Measurements from ENCODE around the gene ILDR2. TPM values are rescaled to one million over a fixed set of nuclear protein-coding genes. Genes with fewer than 3 reads are reported as not detected.

The ILDR2 gene
- polyA plus RNA-seq (2013, experiment 1 of 2), result 0.11 TPM
- polyA plus RNA-seq (2013, experiment 2 of 2), result 0.04 TPM

DNA sequence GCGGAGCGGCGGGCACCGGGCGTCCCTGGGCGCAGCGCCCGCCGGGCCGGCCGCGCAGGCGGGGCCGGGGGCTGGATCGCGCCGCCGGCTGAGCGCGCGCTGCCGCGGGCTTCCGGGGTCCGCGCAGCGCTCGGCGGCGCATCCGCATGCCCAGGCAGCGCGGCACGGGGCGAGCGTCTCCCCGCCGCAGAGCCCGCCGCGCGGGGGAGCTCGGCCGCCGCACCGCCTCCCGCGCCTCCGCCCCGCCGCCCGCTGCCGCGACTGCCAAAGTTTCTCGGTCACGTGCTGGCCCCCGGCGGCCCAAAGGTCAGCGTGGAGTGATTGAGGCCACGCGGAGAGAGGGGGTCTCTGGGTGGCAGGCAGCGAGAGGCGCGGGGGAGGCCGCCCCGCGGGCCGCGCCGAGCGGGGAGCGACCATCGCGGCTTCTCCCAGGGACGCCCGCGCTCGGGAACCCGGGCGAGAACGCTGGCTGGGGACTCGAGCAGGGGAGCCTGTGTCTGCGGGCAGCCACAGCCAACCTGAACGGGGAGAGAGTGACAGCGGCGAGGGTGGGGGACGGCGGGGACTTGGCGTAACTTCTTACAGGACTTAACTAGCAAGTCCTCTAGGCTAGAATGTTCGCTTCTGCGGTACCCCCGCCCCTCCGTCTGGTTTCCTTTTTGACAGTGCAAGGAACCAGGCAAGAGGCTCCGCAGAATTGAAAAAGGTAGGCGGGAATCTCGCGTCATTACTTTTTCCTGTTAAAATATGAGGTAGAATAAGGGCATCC is at the start of gene ILDR2:
Gene ILDR2, minus strand, starts transcription at position 180 of the 769 bp plus-strand sequence. CDS start 272 bp downstream, outside the sequence.
- Histone ChIP-seq H3K18ac (ENCODE audit: low read depth in 1 of 2, low read length in 2 of 2) (no peak within 1 kb of the TSS), H3K27me3 (ENCODE audit: control insufficient read depth in 1 of 2, insufficient read depth in 1 of 2, low read length in 2 of 2) (peaks cover 67 to 82% of the 10 kb centered on the region in 2 experiments), H3K4ac (ENCODE audit: low read depth in 1 of 2, low read length in 2 of 2) (peak within 1 kb of the TSS in 1 of 2 experiments; percentile 36), H4K91ac (ENCODE audit: low read length) (no peak within 1 kb of the TSS), H3K9me3 (ENCODE audit: control insufficient read depth, low read length) (no peaks in the 10 kb centered on the region), H3K23ac (ENCODE audit: low read length in 2 of 2) (no peak within 1 kb of the TSS), H2BK5ac (ENCODE audit: low read depth, low read length, poor library complexity, severe bottlenecking) (no peak within 1 kb of the TSS), H2BK12ac (ENCODE audit: low read length in 2 of 2) (peak within 1 kb of the TSS in 1 of 2 experiments; percentile 47), H2BK15ac (ENCODE audit: low read depth, poor library complexity, severe bottlenecking) (no peak within 1 kb of the TSS), H2AK5ac (ENCODE audit: low read length, severe bottlenecking) (no peak within 1 kb of the TSS), H3K27ac (ENCODE audit: low read length, poor library complexity, severe bottlenecking) (no peak within 1 kb of the TSS), H3K14ac (ENCODE audit: low read length in 2 of 2) (peak within 1 kb of the TSS in 1 of 2 experiments; percentile 63), H4K8ac (ENCODE audit: low read length) (no peak within 1 kb of the TSS), H3K9ac (ENCODE audit: low read length) (peak within 1 kb of the TSS; percentile 49), H2BK120ac (ENCODE audit: low read depth, low read length) (no peak within 1 kb of the TSS), H3K4me2 (ENCODE audit: low read length, poor library complexity, severe bottlenecking) (peak within 1 kb of the TSS; percentile 98), H3K4me3 (ENCODE audit: insufficient read depth in 1 of 2, low read depth in 1 of 2, low read length in 2 of 2) (peak within 1 kb of the TSS; percentile 76 to 77), H3K36me3 (ENCODE audit: control insufficient read depth in 1 of 2, insufficient read depth in 2 of 2, low read depth in 1 of 2, low read length in 2 of 2) (no peaks in the 10 kb centered on the region), H3K4me1 (ENCODE audit: control insufficient read depth, insufficient read depth, low read depth, low read length) (peaks cover 7% of the 10 kb centered on the region), H2AFZ (ENCODE audit: low read depth, low read length) (peak within 1 kb of the TSS; percentile 15), H3K79me1 (replicated peaks; ENCODE audit: low read length, poor library complexity, severe bottlenecking) (no peaks in the 10 kb centered on the region)
- under 1% methylated on average over 69 of the region's 97 CpGs for WGBS
- peak; percentile 44 for DNase-seq

DNA sequence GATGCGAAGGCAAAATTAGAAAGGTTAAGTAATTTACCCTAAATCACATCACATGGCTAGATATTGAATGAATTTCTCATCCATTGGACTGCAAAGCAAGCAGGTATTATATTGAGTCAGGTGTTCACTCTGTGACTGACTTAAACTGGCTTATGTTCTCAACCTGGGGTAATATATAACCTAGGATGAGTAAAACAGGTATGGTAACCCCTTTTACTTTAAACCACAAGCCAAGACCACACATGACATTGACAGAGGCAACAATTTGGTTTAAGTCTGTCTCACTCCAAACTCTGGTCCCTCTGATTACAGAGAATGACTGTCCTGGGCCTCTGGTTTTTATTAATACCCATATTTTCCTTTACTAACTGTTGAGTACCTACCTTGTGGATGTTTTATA is 47.0 kb upstream of the ILDR2 start:
- Histone ChIP-seq H2AFZ (ENCODE audit: low read depth, low read length) (no peak overlapping the region), H3K14ac (ENCODE audit: low read length in 2 of 2) (no peak overlapping the region), H3K9me3 (ENCODE audit: control insufficient read depth, low read length) (no peaks in the 10 kb centered on the region), H3K4ac (ENCODE audit: low read depth in 1 of 2, low read length in 2 of 2) (no peak overlapping the region), H2BK15ac (ENCODE audit: low read depth, poor library complexity, severe bottlenecking) (no peak overlapping the region), H4K8ac (ENCODE audit: low read length) (no peak overlapping the region), H2AK5ac (ENCODE audit: low read length, severe bottlenecking) (no peak overlapping the region), H3K4me1 (ENCODE audit: control insufficient read depth, insufficient read depth, low read depth, low read length) (no peaks in the 10 kb centered on the region), H3K36me3 (ENCODE audit: control insufficient read depth in 1 of 2, insufficient read depth in 2 of 2, low read depth in 1 of 2, low read length in 2 of 2) (no peaks in the 10 kb centered on the region), H3K27me3 (ENCODE audit: control insufficient read depth in 1 of 2, insufficient read depth in 1 of 2, low read length in 2 of 2) (no peaks in the 10 kb centered on the region), H2BK120ac (ENCODE audit: low read depth, low read length) (no peak overlapping the region), H4K91ac (ENCODE audit: low read length) (no peak overlapping the region), H3K4me3 (ENCODE audit: insufficient read depth in 1 of 2, low read depth in 1 of 2, low read length in 2 of 2) (no peak overlapping the region), H3K9ac (ENCODE audit: low read length) (no peak overlapping the region), H3K4me2 (ENCODE audit: low read length, poor library complexity, severe bottlenecking) (no peak overlapping the region), H3K23ac (ENCODE audit: low read length in 2 of 2) (no peak overlapping the region), H3K18ac (ENCODE audit: low read depth in 1 of 2, low read length in 2 of 2) (no peak overlapping the region), H2BK5ac (ENCODE audit: low read depth, low read length, poor library complexity, severe bottlenecking) (no peak overlapping the region), H3K79me1 (replicated peaks; ENCODE audit: low read length, poor library complexity, severe bottlenecking) (no peaks in the 10 kb centered on the region), H3K27ac (ENCODE audit: low read length, poor library complexity, severe bottlenecking) (no peak overlapping the region), H2BK12ac (ENCODE audit: low read length in 2 of 2) (no peak overlapping the region)
- DNase-seq, result no peak
- WGBS, result no CpG with 5 or more reads among the region's 1 CpG

DNA sequence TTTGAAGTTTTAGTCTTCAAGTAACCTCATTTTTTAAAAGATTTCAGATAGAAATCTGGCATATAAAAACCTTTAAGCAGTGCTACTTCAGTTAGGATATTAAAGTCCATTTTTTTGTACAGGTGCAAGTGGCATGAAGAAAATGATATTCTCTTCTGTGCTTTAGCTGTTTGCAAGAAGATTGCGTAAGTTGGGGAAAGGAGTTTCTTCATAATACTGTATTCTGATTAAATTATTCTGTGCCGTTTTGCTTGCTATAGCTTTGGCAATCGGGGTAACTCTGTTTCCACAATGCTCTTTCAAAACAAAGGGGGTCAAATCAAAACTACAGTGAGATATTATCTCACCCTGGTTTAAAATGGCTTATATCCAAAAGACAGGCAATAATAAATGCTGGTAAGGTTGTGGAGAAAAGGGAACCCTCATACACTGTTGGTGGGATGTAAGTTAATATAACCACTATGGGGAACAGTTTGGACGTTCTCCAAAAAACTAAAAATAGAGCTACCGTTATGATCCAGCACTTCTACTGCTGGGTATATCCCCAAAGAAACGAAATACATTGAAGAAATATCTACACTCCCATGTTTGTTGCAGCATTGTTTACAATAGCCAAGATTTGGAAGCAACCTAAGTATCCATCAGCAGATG is 40.9 kb upstream of the ILDR2 start:
- Histone ChIP-seq H2BK15ac (ENCODE audit: low read depth, poor library complexity, severe bottlenecking) (no peak overlapping the region), H4K91ac (ENCODE audit: low read length) (no peak overlapping the region), H3K4me1 (ENCODE audit: control insufficient read depth, insufficient read depth, low read depth, low read length) (no peaks in the 10 kb centered on the region), H2BK120ac (ENCODE audit: low read depth, low read length) (no peak overlapping the region), H3K9ac (ENCODE audit: low read length) (no peak overlapping the region), H3K36me3 (ENCODE audit: control insufficient read depth in 1 of 2, insufficient read depth in 2 of 2, low read depth in 1 of 2, low read length in 2 of 2) (no peaks in the 10 kb centered on the region), H2BK12ac (ENCODE audit: low read length in 2 of 2) (no peak overlapping the region), H3K9me3 (ENCODE audit: control insufficient read depth, low read length) (no peaks in the 10 kb centered on the region), H3K4ac (ENCODE audit: low read depth in 1 of 2, low read length in 2 of 2) (no peak overlapping the region), H2BK5ac (ENCODE audit: low read depth, low read length, poor library complexity, severe bottlenecking) (no peak overlapping the region), H2AK5ac (ENCODE audit: low read length, severe bottlenecking) (no peak overlapping the region), H2AFZ (ENCODE audit: low read depth, low read length) (no peak overlapping the region), H3K27ac (ENCODE audit: low read length, poor library complexity, severe bottlenecking) (no peak overlapping the region), H3K79me1 (replicated peaks; ENCODE audit: low read length, poor library complexity, severe bottlenecking) (no peaks in the 10 kb centered on the region), H3K4me2 (ENCODE audit: low read length, poor library complexity, severe bottlenecking) (no peak overlapping the region), H4K8ac (ENCODE audit: low read length) (no peak overlapping the region), H3K23ac (ENCODE audit: low read length in 2 of 2) (no peak overlapping the region), H3K18ac (ENCODE audit: low read depth in 1 of 2, low read length in 2 of 2) (no peak overlapping the region), H3K27me3 (ENCODE audit: control insufficient read depth in 1 of 2, insufficient read depth in 1 of 2, low read length in 2 of 2) (peaks cover 5 to 6% of the 10 kb centered on the region in 2 experiments), H3K4me3 (ENCODE audit: insufficient read depth in 1 of 2, low read depth in 1 of 2, low read length in 2 of 2) (no peak overlapping the region), H3K14ac (ENCODE audit: low read length in 2 of 2) (no peak overlapping the region)
- no peak for DNase-seq
- 67% methylated on average over 5 of the region's 6 CpGs for WGBS

Measured in mesenchymal stem cell (in vitro differentiated cells and primary cell).